ENCODE data around the gene PPFIA1.

GRCh38 chr11:70297341-70297740, 26.9 kb downstream of the PPFIA1 start:
- TF ChIP-seq CTCF (IDR thresholded peaks at IDR 0.05), result no peak
- TF ChIP-seq POLR2AphosphoS5 (IDR thresholded peaks at IDR 0.05), result no peak
- TF ChIP-seq EP300 (IDR thresholded peaks at IDR 0.05), result no peak
